ENCODE results near the gene PHKA2.

Gene PHKA2

GRCh38 chrX:18887177-18887824 lies 96.6 kb downstream of the PHKA2 start:
- DNase-seq = no peak

GRCh38 chrX:18886344-18887161 lies 97.4 kb downstream of the PHKA2 start:
- DNase-seq = peak; percentile 39

GRCh38 chrX:18886005-18886343 lies 97.9 kb downstream of the PHKA2 start:
- no peak for DNase-seq

GRCh38 chrX:18885328-18886004 lies 98.4 kb downstream of the PHKA2 start:
- DNase-seq = no peak

GRCh38 chrX:18884916-18885315 lies 99.0 kb downstream of the PHKA2 start:
- DNase-seq = no peak

GRCh38 chrX:18883961-18884765 lies 99.8 kb downstream of the PHKA2 start:
- no peak for DNase-seq

GRCh38 chrX:18883234-18883960 lies 100.5 kb downstream of the PHKA2 start:
- no peak for DNase-seq

GRCh38 chrX:18879144-18879543 lies 104.8 kb downstream of the PHKA2 start:
- no peak for DNase-seq

GRCh38 chrX:18877469-18877868 lies 106.4 kb downstream of the PHKA2 start:
- DNase-seq = peak; percentile 30

- DNase-seq = no peak
Measured at GRCh38 chrX:18875256-18875878, 108.5 kb downstream of the PHKA2 start.

GRCh38 chrX:18874560-18875255 lies 109.2 kb downstream of the PHKA2 start:
- no peak for DNase-seq

- no peak for DNase-seq
Measured at GRCh38 chrX:18873836-18874235, 110.1 kb downstream of the PHKA2 start.

- no peak for DNase-seq
Measured at GRCh38 chrX:18873189-18873791, 110.6 kb downstream of the PHKA2 start.

- DNase-seq = no peak
Measured at GRCh38 chrX:18872621-18873020, 111.3 kb downstream of the PHKA2 start.

- DNase-seq = no peak
Measured at GRCh38 chrX:18871970-18872369, 111.9 kb downstream of the PHKA2 start.

GRCh38 chrX:18871161-18871890 lies 112.6 kb downstream of the PHKA2 start:
- no peak for DNase-seq

GRCh38 chrX:18864390-18864920 lies 119.5 kb downstream of the PHKA2 start:
- DNase-seq = no peak

GRCh38 chrX:18861511-18861910 lies 122.4 kb downstream of the PHKA2 start:
- no peak for DNase-seq

- no peak for DNase-seq
Measured at GRCh38 chrX:18856645-18856997, 127.3 kb downstream of the PHKA2 start.
